GM23338 (cell line): ENCODE data around the gene E2F6. TPM values are rescaled to one million over a fixed set of nuclear protein-coding genes. Genes with fewer than 3 reads are reported as not detected.

ENCODE experiments used
- ATAC-seq: fragments of 200-7000 bp; cut with Tn5 transposase; 3 replicates; pipeline ENCODE4 v1.9.1; 2020
- DNase-seq: peaks from one replicate; pipeline ENCODE4 v3.0.0-alpha.2; 2015; ENCODE audit warnings: low spot score
- H2AFZ ChIP-seq: fragments of 200-600 bp; sonication (generic); 2 replicates; pipeline ENCODE4 v1.8.0; 2016; ENCODE audit warnings: antibody characterized with exemption, mild to moderate bottlenecking, moderate library complexity
- H3F3A ChIP-seq: fragments of 200-600 bp; sonication (generic); replicated peaks from 2 replicates; pipeline ENCODE4 v1.8.0; 2017; ENCODE audit warnings: antibody characterized with exemption, mixed run types, low read depth
- H3K27ac ChIP-seq: fragments of 200-600 bp; sonication (generic); 2 replicates; pipeline ENCODE4 v1.6.1; 2016; ENCODE audit warnings: low read depth
- H3K27me3 ChIP-seq: fragments of 200-600 bp; sonication (generic); 2 replicates; pipeline ENCODE4 v1.8.0; 2016; ENCODE audit warnings: mild to moderate bottlenecking, mixed run types, moderate library complexity; ENCODE audit not compliant: insufficient read depth
- H3K36me3 ChIP-seq: fragments of 200-600 bp; sonication (generic); 2 replicates; pipeline ENCODE4 v1.8.0; 2016; ENCODE audit warnings: mild to moderate bottlenecking; ENCODE audit not compliant: insufficient read depth
- H3K4me1 ChIP-seq: fragments of 200-600 bp; sonication (generic); 2 replicates; pipeline ENCODE4 v1.8.0; 2016; ENCODE audit warnings: mild to moderate bottlenecking, moderate library complexity; ENCODE audit not compliant: insufficient read depth
- H3K4me2 ChIP-seq: fragments of 200-600 bp; sonication (generic); 2 replicates; pipeline ENCODE4 v1.7.1; 2017; ENCODE audit warnings: mixed run types
- H3K4me3 ChIP-seq: fragments of 200-600 bp; sonication (generic); 2 replicates; pipeline ENCODE4 v1.6.1; 2016; ENCODE audit warnings: mixed run types
- H3K79me2 ChIP-seq: fragments of 200-600 bp; sonication (generic); replicated peaks from 2 replicates; pipeline ENCODE4 v1.8.0; 2017; ENCODE audit warnings: mild to moderate bottlenecking; ENCODE audit not compliant: insufficient read depth
- H3K9me2 ChIP-seq: fragments of 200-600 bp; sonication (generic); 2 replicates; pipeline ENCODE4 v1.8.0; 2017; ENCODE audit not compliant: insufficient read depth
- H4K20me1 ChIP-seq: fragments of 200-600 bp; sonication (generic); replicated peaks from 2 replicates; pipeline ENCODE4 v1.8.0; 2017; ENCODE audit warnings: mild to moderate bottlenecking; ENCODE audit not compliant: insufficient read depth
- H3K27ac Mint-ChIP-seq: 2 replicates; pipeline ENCODE4 v1.8.0; 2020; ENCODE audit warnings: inconsistent platforms, mild to moderate bottlenecking, moderate library complexity, mixed read lengths
- H3K27me3 Mint-ChIP-seq: 3 replicates; pipeline ENCODE4 v1.8.0; 2022; ENCODE audit warnings: low read depth, mild to moderate bottlenecking, moderate library complexity, mixed read lengths, inconsistent platforms; ENCODE audit not compliant: insufficient read depth, poor library complexity
- H3K36me3 Mint-ChIP-seq: 3 replicates; pipeline ENCODE4 v1.8.0; 2021; ENCODE audit warnings: low read depth, mild to moderate bottlenecking, inconsistent platforms, moderate library complexity, mixed read lengths
- H3K4me1 Mint-ChIP-seq: 3 replicates; pipeline ENCODE4 v1.8.0; 2020; ENCODE audit warnings: mild to moderate bottlenecking, inconsistent platforms, mixed read lengths
- H3K4me3 Mint-ChIP-seq: 3 replicates; pipeline ENCODE4 v1.8.0; 2021; ENCODE audit warnings: moderate library complexity, mild to moderate bottlenecking, inconsistent platforms, mixed read lengths
- H3K9me3 Mint-ChIP-seq: 3 replicates; pipeline ENCODE4 v1.8.0; 2020; ENCODE audit warnings: moderate library complexity, mild to moderate bottlenecking, inconsistent platforms, mixed read lengths
- CREB1 ChIP-seq: fragments of 250-450 bp; sonication (Bioruptor Pico); IDR thresholded peaks from 2 replicates; pipeline ENCODE4 v1.5.0; 2020; ENCODE audit warnings: low read depth, mild to moderate bottlenecking, moderate library complexity
- ETS1 ChIP-seq: IDR thresholded peaks from 2 replicates; pipeline ENCODE4 v1.6.1; 2016; ENCODE audit warnings: antibody characterized with exemption
- EZH2phosphoT487 ChIP-seq: fragments of 200-600 bp; sonication (generic); IDR thresholded peaks from one replicate; pipeline ENCODE4 v1.8.1; 2018; ENCODE audit warnings: antibody characterized with exemption; ENCODE audit not compliant: unreplicated experiment
- JUNB ChIP-seq: IDR thresholded peaks from one replicate; pipeline ENCODE4 v1.6.1; 2016; ENCODE audit warnings: antibody characterized with exemption; ENCODE audit not compliant: unreplicated experiment
- POLR2AphosphoS5 ChIP-seq: IDR thresholded peaks from 2 replicates; pipeline ENCODE4 v1.6.1; 2016; ENCODE audit warnings: antibody characterized with exemption, low read depth
- STAT1 ChIP-seq: IDR thresholded peaks from one replicate; pipeline ENCODE4 v1.6.1; 2016; ENCODE audit warnings: antibody characterized with exemption; ENCODE audit not compliant: unreplicated experiment
- ZNF331 ChIP-seq: fragments of 250-450 bp; sonication (Bioruptor Pico); IDR thresholded peaks from 2 replicates; pipeline ENCODE4 v1.5.0; 2020; ENCODE audit warnings: low read depth, mild to moderate bottlenecking, moderate library complexity
- ZNF462 ChIP-seq: fragments of 250-450 bp; sonication (Bioruptor Pico); IDR thresholded peaks from 2 replicates; pipeline ENCODE4 v1.5.0; 2020; ENCODE audit warnings: mild to moderate bottlenecking, moderate library complexity
- polyA plus RNA-seq: library from polyadenylated mRNA; unstranded; fragments of >200 nt; fragmentation: Nextera tagmentation; extraction: Ambion mirVana; gene quantifications from 2 replicates; pipeline ENCODE4 v1.2.1, GENCODE V29; 2016
- total RNA-seq: library from RNA; depleted of rRNA; stranded (reverse); fragments of >200 nt; shearing (Covaris generic); gene quantifications from 2 replicates; pipeline ENCODE4 v1.2.3, GENCODE V29; 2014
- TF ChIP-seq, protein P1 (sequence below): IDR thresholded peaks from one replicate; pipeline ENCODE4 v1.6.1; 2018; ENCODE audit warnings: antibody characterized with exemption; ENCODE audit not compliant: unreplicated experiment

The E2F6 gene
- total and polyA plus RNA-seq, 2 experiments from 2014 or later = 16.9 to 20.7 TPM

- no peak for TF ChIP-seq ZNF462 (CRISPR knock-in tag)
- no peak for TF ChIP-seq JUNB
- no peak for TF ChIP-seq ZNF331 (CRISPR knock-in tag)
- no peak for TF ChIP-seq CREB1 (CRISPR knock-in tag)
- TF ChIP-seq ETS1 = no peak
Observed at GRCh38 chr2:11481426-11481788, 15.4 kb upstream of the E2F6 start (continued).

- H3K4me3 Mint-ChIP-seq = peak overlapping the region; percentile 69
- peaks cover 16% of the 10 kb centered on the region for H3K27me3 Mint-ChIP-seq
- peaks cover 14% of the 10 kb centered on the region; the same call in 1 of the 2 replicates for H3K4me1 ChIP-seq
- H3F3A ChIP-seq = peaks cover 5% of the 10 kb centered on the region; the same call in 1 of the 2 replicates
- H3K27ac Mint-ChIP-seq = no peak overlapping the region
- peaks cover 14% of the 10 kb centered on the region for H3K79me2 ChIP-seq
- peaks cover 6% of the 10 kb centered on the region; the same call in 2 of the 3 replicates for H3K36me3 Mint-ChIP-seq
- peaks cover 3% of the 10 kb centered on the region; the same call in 2 of the 3 replicates for H3K9me3 Mint-ChIP-seq
- H4K20me1 ChIP-seq = 0 out of 2 replicates have a peak, but pooled peaks cover under 1% of the 10 kb centered on the region
- no peak overlapping the region for H3K4me2 ChIP-seq
- peaks cover 23% of the 10 kb centered on the region for H3K27me3 ChIP-seq
- no peak for ATAC-seq
- TF ChIP-seq EZH2phosphoT487 (no peak), STAT1 (no peak), POLR2AphosphoS5 (no peak)
- TF ChIP-seq, protein P1, sequence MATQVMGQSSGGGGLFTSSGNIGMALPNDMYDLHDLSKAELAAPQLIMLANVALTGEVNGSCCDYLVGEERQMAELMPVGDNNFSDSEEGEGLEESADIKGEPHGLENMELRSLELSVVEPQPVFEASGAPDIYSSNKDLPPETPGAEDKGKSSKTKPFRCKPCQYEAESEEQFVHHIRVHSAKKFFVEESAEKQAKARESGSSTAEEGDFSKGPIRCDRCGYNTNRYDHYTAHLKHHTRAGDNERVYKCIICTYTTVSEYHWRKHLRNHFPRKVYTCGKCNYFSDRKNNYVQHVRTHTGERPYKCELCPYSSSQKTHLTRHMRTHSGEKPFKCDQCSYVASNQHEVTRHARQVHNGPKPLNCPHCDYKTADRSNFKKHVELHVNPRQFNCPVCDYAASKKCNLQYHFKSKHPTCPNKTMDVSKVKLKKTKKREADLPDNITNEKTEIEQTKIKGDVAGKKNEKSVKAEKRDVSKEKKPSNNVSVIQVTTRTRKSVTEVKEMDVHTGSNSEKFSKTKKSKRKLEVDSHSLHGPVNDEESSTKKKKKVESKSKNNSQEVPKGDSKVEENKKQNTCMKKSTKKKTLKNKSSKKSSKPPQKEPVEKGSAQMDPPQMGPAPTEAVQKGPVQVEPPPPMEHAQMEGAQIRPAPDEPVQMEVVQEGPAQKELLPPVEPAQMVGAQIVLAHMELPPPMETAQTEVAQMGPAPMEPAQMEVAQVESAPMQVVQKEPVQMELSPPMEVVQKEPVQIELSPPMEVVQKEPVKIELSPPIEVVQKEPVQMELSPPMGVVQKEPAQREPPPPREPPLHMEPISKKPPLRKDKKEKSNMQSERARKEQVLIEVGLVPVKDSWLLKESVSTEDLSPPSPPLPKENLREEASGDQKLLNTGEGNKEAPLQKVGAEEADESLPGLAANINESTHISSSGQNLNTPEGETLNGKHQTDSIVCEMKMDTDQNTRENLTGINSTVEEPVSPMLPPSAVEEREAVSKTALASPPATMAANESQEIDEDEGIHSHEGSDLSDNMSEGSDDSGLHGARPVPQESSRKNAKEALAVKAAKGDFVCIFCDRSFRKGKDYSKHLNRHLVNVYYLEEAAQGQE = no peak
- H3K36me3 ChIP-seq = no peaks in the 10 kb centered on the region
- no peak overlapping the region for H3K27ac ChIP-seq
- DNase-seq = no peak
- H3K9me2 ChIP-seq = no peaks in the 10 kb centered on the region
- H3K4me3 ChIP-seq = no peak overlapping the region
- H2AFZ ChIP-seq = no peak overlapping the region; the same call in 1 of the 2 replicates
- H3K4me1 Mint-ChIP-seq = peaks cover 21% of the 10 kb centered on the region
Observed at GRCh38 chr2:11480859-11481258, 14.9 kb upstream of the E2F6 start.
